PC-3 (cell line): ENCODE results near the gene DDX3X. TPM values are rescaled to one million over a fixed set of nuclear protein-coding genes. Genes with fewer than 3 reads are reported as not detected.
"Not testable (repeated sequence)": the region's sequence is repeated elsewhere in the genome, so short reads cannot be mapped to it uniquely, and the experiment has no call there.

Experiments used
- ATAC-seq: fragments of 200-7000 bp; cut with Tn5 transposase; 2 replicates; pipeline ENCODE4 v1.9.1; 2020; ENCODE audit warnings: mild to moderate bottlenecking, moderate library complexity
- BruUV-seq: library from RNA; stranded (reverse); fragments of 400-500 nt; replicated peaks from 2 replicates; lab custom pipeline; 2021; lab: Mats Ljungman, UMichigan
- CTCF ChIA-PET: fragments of 300-600 bp; sonication (Branson Sonifier 250); formaldehyde crosslinking; loops from one replicate; lab custom pipeline; 2022; ENCODE audit warnings: antibody characterized with exemption; lab: Charles Lee
- POLR2A ChIA-PET: fragments of 300-600 bp; sonication (Branson Sonifier 250); formaldehyde crosslinking; loops from one replicate; lab custom pipeline; 2022; ENCODE audit warnings: antibody characterized with exemption; ENCODE audit not compliant: unreplicated experiment; lab: Charles Lee
- DNase-seq: peaks from one replicate; pipeline ENCODE4 v3.0.0-alpha.2; 2015
- H2AFZ ChIP-seq: fragments of 300-600 bp; sonication (generic); 2 replicates; pipeline ENCODE4 v1.6.0; 2016; ENCODE audit warnings: antibody characterized with exemption, low read length
- H3F3A ChIP-seq: fragments of 300-600 bp; sonication (generic); one replicate; pipeline ENCODE4 v1.6.0; 2017; ENCODE audit warnings: antibody characterized with exemption, low read length, control low read depth, mild to moderate bottlenecking; ENCODE audit not compliant: unreplicated experiment
- H3K27ac ChIP-seq: fragments of 300-600 bp; sonication (generic); 2 replicates; pipeline ENCODE4 v1.5.1; 2016; ENCODE audit warnings: mild to moderate bottlenecking, low read length
- H3K27me3 ChIP-seq: fragments of 300-600 bp; sonication (generic); 2 replicates; pipeline ENCODE4 v1.6.1; 2016; ENCODE audit warnings: low read length, mixed read lengths
- H3K36me3 ChIP-seq: fragments of 300-600 bp; sonication (generic); 2 replicates; pipeline ENCODE4 v1.6.1; 2016; ENCODE audit warnings: low read depth, mixed run types, low read length, mixed read lengths
- H3K4me1 ChIP-seq: fragments of 300-600 bp; sonication (generic); 2 replicates; pipeline ENCODE4 v1.5.1; 2016; ENCODE audit warnings: low read length; ENCODE audit not compliant: insufficient read depth
- H3K4me2 ChIP-seq: fragments of 300-600 bp; sonication (generic); 2 replicates; pipeline ENCODE4 v1.6.0; 2016; ENCODE audit warnings: low read length
- H3K4me3 ChIP-seq: fragments of 300-600 bp; sonication (generic); 2 replicates; pipeline ENCODE4 v1.5.1; 2016; ENCODE audit warnings: mild to moderate bottlenecking, low read length, mixed read lengths
- H3K79me2 ChIP-seq: fragments of 300-600 bp; sonication (generic); 2 replicates; pipeline ENCODE4 v1.6.1; 2017; ENCODE audit warnings: low read length, mixed read lengths
- H3K9ac ChIP-seq: fragments of 300-600 bp; sonication (generic); 2 replicates; pipeline ENCODE4 v1.6.0; 2016; ENCODE audit warnings: mild to moderate bottlenecking, low read length
- H3K9me2 ChIP-seq: fragments of 300-600 bp; sonication (generic); replicated peaks from 2 replicates; pipeline ENCODE4 v1.6.1; 2016; ENCODE audit warnings: mixed run types, low read length, mixed read lengths
- H3K9me3 ChIP-seq: fragments of 300-600 bp; sonication (generic); 2 replicates; pipeline ENCODE4 v1.6.1; 2016; ENCODE audit warnings: low read length, mixed read lengths
- H4K20me1 ChIP-seq: fragments of 300-600 bp; sonication (generic); 2 replicates; pipeline ENCODE4 v1.6.1; 2016; ENCODE audit warnings: low read length, mixed read lengths
- CTCF ChIP-seq: fragments of 300-600 bp; sonication (generic); conservative IDR thresholded peaks from 2 replicates; pipeline ENCODE4 v1.5.1; 2017; ENCODE audit warnings: antibody characterized with exemption, low read depth, mild to moderate bottlenecking, low read length
- EZH2 ChIP-seq: fragments of 300-600 bp; sonication (generic); IDR thresholded peaks from one replicate; pipeline ENCODE4 v1.6.1; 2017; ENCODE audit warnings: antibody characterized with exemption, mild to moderate bottlenecking, low read length; ENCODE audit not compliant: unreplicated experiment
- EZH2phosphoT487 ChIP-seq: fragments of 300-600 bp; sonication (generic); IDR thresholded peaks from 2 replicates; pipeline ENCODE4 v1.6.1; 2018; ENCODE audit warnings: mild to moderate bottlenecking, antibody characterized with exemption, low read length, borderline replicate concordance
- intact Hi-C: fragments of 100-400 bp; cut with micrococcal nuclease; formaldehyde crosslinking; loops from 2 replicates; pipeline ENCODE4 v1.9.0; 2023
- total RNA-seq: library from RNA; depleted of rRNA; stranded (reverse); fragments of >200 nt; gene quantifications from 2 replicates; pipeline ENCODE4 v1.2.3, GENCODE V29; 2014

DDX3X gene
- total RNA-seq, 1 experiment from 2014 or later: 185 TPM

GRCh38 chrX:41314881-41315280, 19.1 kb upstream of the DDX3X start:
- H3K9me2 ChIP-seq: no peaks in the 10 kb centered on the region
- H3K79me2 ChIP-seq: no peaks in the 10 kb centered on the region
- H3F3A ChIP-seq: no peaks in the 10 kb centered on the region
- no peak overlapping the region for H2AFZ ChIP-seq
- no peak for DNase-seq
- ChIA-PET POLR2A (no interaction called here), CTCF (no interaction called here)
- no peaks in the 10 kb centered on the region for H3K36me3 ChIP-seq
- no peak for ATAC-seq
- no peak overlapping the region for H3K4me2 ChIP-seq
- no peaks in the 10 kb centered on the region for H3K27me3 ChIP-seq
- H4K20me1 ChIP-seq: no peaks in the 10 kb centered on the region
- TF ChIP-seq EZH2phosphoT487 (no peak), CTCF (no peak), EZH2 (no peak)
- H3K9ac ChIP-seq: no peak overlapping the region
- H3K9me3 ChIP-seq: no peaks in the 10 kb centered on the region
- no peaks in the 10 kb centered on the region for H3K4me1 ChIP-seq
- no peak overlapping the region for H3K4me3 ChIP-seq
- intact Hi-C loops: no loop called here
- no TSS peak for BruUV-seq
- no peak overlapping the region for H3K27ac ChIP-seq

GRCh38 chrX:41316266-41316665, 17.7 kb upstream of the DDX3X start:
- H3F3A ChIP-seq, H2AFZ ChIP-seq, CTCF ChIA-PET, H3K27ac ChIP-seq, H4K20me1 ChIP-seq, H3K4me3 ChIP-seq, H3K79me2 ChIP-seq, BruUV-seq, H3K9me2 ChIP-seq, H3K9ac ChIP-seq, H3K36me3 ChIP-seq, DNase-seq, ATAC-seq, POLR2A ChIA-PET, H3K27me3 ChIP-seq, H3K4me2 ChIP-seq, H3K4me1 ChIP-seq, intact Hi-C loops, H3K9me3 ChIP-seq: not testable (repeated sequence)

- H3K9ac ChIP-seq: no peak overlapping the region
- no peak for TF ChIP-seq EZH2
- no peak for TF ChIP-seq EZH2phosphoT487
- TF ChIP-seq CTCF: no peak
- H3K27me3 ChIP-seq: no peaks in the 10 kb centered on the region
- no peak for ATAC-seq
- no peak overlapping the region for H3K4me2 ChIP-seq
- H2AFZ ChIP-seq: no peak overlapping the region
- BruUV-seq: no TSS peak
- POLR2A ChIA-PET: no interaction called here
- intact Hi-C loops: no loop called here
- H3K4me1 ChIP-seq: no peaks in the 10 kb centered on the region
- no peak for DNase-seq
- CTCF ChIA-PET: no interaction called here
- no peak overlapping the region for H3K4me3 ChIP-seq
- no peak overlapping the region for H3K27ac ChIP-seq
- no peaks in the 10 kb centered on the region for H4K20me1 ChIP-seq
- H3F3A ChIP-seq: no peaks in the 10 kb centered on the region
- no peaks in the 10 kb centered on the region for H3K9me3 ChIP-seq
- H3K9me2 ChIP-seq: no peaks in the 10 kb centered on the region
- no peaks in the 10 kb centered on the region for H3K36me3 ChIP-seq
- no peaks in the 10 kb centered on the region for H3K79me2 ChIP-seq
Measured at GRCh38 chrX:41317477-41318208, 16.3 kb upstream of the DDX3X start.
